H9 (cell line): ENCODE data around the gene CEP164. TPM values are rescaled to one million over a fixed set of nuclear protein-coding genes. Genes with fewer than 3 reads are reported as not detected.

Experiments
- DNase-seq: peaks from one replicate; pipeline ENCODE4 v3.0.0-alpha.2; 2017
- H2AFZ ChIP-seq: one replicate; pipeline ENCODE4 v1.6.1; 2013; ENCODE audit warnings: mild to moderate bottlenecking, low read length, control low read depth, moderate library complexity
- H2AK5ac ChIP-seq: 2 replicates; pipeline ENCODE4 v1.6.1; 2013; ENCODE audit warnings: low read length, control low read depth, mixed read lengths; ENCODE audit not compliant: insufficient read length
- H2BK120ac ChIP-seq: one replicate; pipeline ENCODE4 v1.6.1; 2013; ENCODE audit warnings: low read depth, mild to moderate bottlenecking, low read length, control low read depth, inconsistent platforms; ENCODE audit not compliant: poor library complexity, severe bottlenecking
- H2BK12ac ChIP-seq: 2 replicates; pipeline ENCODE4 v1.6.1; 2013; ENCODE audit warnings: low read length, control low read depth, mixed read lengths, low read depth; ENCODE audit not compliant: insufficient read length
- H2BK15ac ChIP-seq: 2 replicates; pipeline ENCODE4 v1.6.1; 2013; ENCODE audit warnings: low read depth, low read length, control low read depth
- H2BK20ac ChIP-seq: one replicate; pipeline ENCODE4 v1.6.1; 2013; ENCODE audit warnings: low read depth, mild to moderate bottlenecking, low read length, control low read depth, inconsistent platforms; ENCODE audit not compliant: poor library complexity, severe bottlenecking
- H2BK5ac ChIP-seq: 2 replicates; pipeline ENCODE4 v1.6.1; 2013; ENCODE audit warnings: low read length, control low read depth, mixed read lengths; ENCODE audit not compliant: insufficient read length
- H3K14ac ChIP-seq: 2 replicates; pipeline ENCODE4 v1.6.1; 2013; ENCODE audit warnings: low read length, control low read depth; ENCODE audit not compliant: insufficient read depth
- H3K18ac ChIP-seq: 2 replicates; pipeline ENCODE4 v1.6.1; 2013; ENCODE audit warnings: low read depth, mild to moderate bottlenecking, mixed read lengths, low read length, control low read depth; ENCODE audit not compliant: insufficient read length
- H3K23ac ChIP-seq: 2 replicates; pipeline ENCODE4 v1.6.1; 2013; ENCODE audit warnings: low read length, control low read depth, mixed read lengths, low read depth; ENCODE audit not compliant: insufficient read length
- H3K23me2 ChIP-seq: 2 replicates; pipeline ENCODE4 v1.6.1; 2013; ENCODE audit warnings: low read depth, mild to moderate bottlenecking, mixed read lengths, low read length, control low read depth; ENCODE audit not compliant: insufficient read length, poor library complexity, severe bottlenecking
- H3K27ac ChIP-seq: 2 replicates; pipeline ENCODE4 v1.5.1; 2013; ENCODE audit warnings: low read length, control low read depth, mixed read lengths, low read depth; ENCODE audit not compliant: insufficient read length
- H3K27me3 ChIP-seq: 2 replicates; pipeline ENCODE4 v1.6.1; 2013; ENCODE audit warnings: low read length, control low read depth, inconsistent platforms; ENCODE audit not compliant: insufficient read depth
- H3K4ac ChIP-seq: 2 replicates; pipeline ENCODE4 v1.6.1; 2013; ENCODE audit warnings: low read depth, mild to moderate bottlenecking, control low read depth, inconsistent platforms, low read length, moderate library complexity
- H3K4me1 ChIP-seq: 2 replicates; pipeline ENCODE4 v1.6.1; 2013; ENCODE audit warnings: low read length, control low read depth, inconsistent platforms; ENCODE audit not compliant: insufficient read depth
- H3K4me2 ChIP-seq: 2 replicates; pipeline ENCODE4 v1.6.1; 2013; ENCODE audit warnings: low read length, control low read depth, mixed read lengths; ENCODE audit not compliant: insufficient read length, insufficient read depth
- H3K56ac ChIP-seq: 2 replicates; pipeline ENCODE4 v1.6.1; 2013; ENCODE audit warnings: low read depth, mild to moderate bottlenecking, mixed read lengths, low read length, control low read depth; ENCODE audit not compliant: insufficient read length
- H3K79me1 ChIP-seq: 2 replicates; pipeline ENCODE4 v1.6.1; 2013; ENCODE audit warnings: low read depth, mild to moderate bottlenecking, moderate library complexity, low read length, control low read depth, inconsistent platforms; ENCODE audit not compliant: insufficient read depth, poor library complexity, severe bottlenecking
- H3K79me2 ChIP-seq: 2 replicates; pipeline ENCODE4 v1.6.1; 2013; ENCODE audit warnings: low read length, control low read depth, inconsistent platforms; ENCODE audit not compliant: insufficient read depth
- H3K9ac ChIP-seq: 2 replicates; pipeline ENCODE4 v1.6.1; 2013; ENCODE audit warnings: low read length, control low read depth, mixed read lengths; ENCODE audit not compliant: insufficient read length; ENCODE audit errors: extremely low read depth
- H3K9me3 ChIP-seq: one replicate; pipeline ENCODE4 v1.6.1; 2013; ENCODE audit warnings: low read depth, low read length, inconsistent platforms; ENCODE audit not compliant: control insufficient read depth
- H3T11ph ChIP-seq: one replicate; pipeline ENCODE4 v1.6.1; 2013; ENCODE audit warnings: mild to moderate bottlenecking, low read length, control low read depth, inconsistent platforms
- H4K20me1 ChIP-seq: one replicate; pipeline ENCODE4 v1.6.1; 2013; ENCODE audit not compliant: control insufficient read depth, insufficient read length, insufficient read depth
- H4K5ac ChIP-seq: 2 replicates; pipeline ENCODE4 v1.6.1; 2013; ENCODE audit warnings: low read depth, mild to moderate bottlenecking, mixed read lengths, low read length, control low read depth; ENCODE audit not compliant: insufficient read length
- H4K8ac ChIP-seq: replicated peaks from 2 replicates; pipeline ENCODE4 v1.6.1; 2013; ENCODE audit warnings: low read length, control low read depth, mixed read lengths, low read depth; ENCODE audit not compliant: insufficient read length
- H4K91ac ChIP-seq: 2 replicates; pipeline ENCODE4 v1.6.1; 2013; ENCODE audit warnings: low read depth, mild to moderate bottlenecking, moderate library complexity, mixed read lengths, low read length, control low read depth; ENCODE audit not compliant: insufficient read length
- H3K27ac Mint-ChIP-seq, 3 experiments: 2 replicates in 2 of 3; 3 replicates in 1 of 3; pipeline ENCODE4 v1.8.0; 2020 to 2021; ENCODE audit warnings: mixed read lengths in 3 of 3, mild to moderate bottlenecking in 1 of 3, moderate library complexity in 1 of 3
- H3K27me3 Mint-ChIP-seq: 2 replicates; pipeline ENCODE4 v1.8.0; 2021; ENCODE audit warnings: low read depth, mild to moderate bottlenecking, moderate library complexity, mixed read lengths
- H3K36me3 Mint-ChIP-seq, 3 experiments: 2 replicates in 2 of 3; 3 replicates in 1 of 3; pipeline ENCODE4 v1.8.0; 2020 to 2021; ENCODE audit warnings: low read depth in 3 of 3, mixed read lengths in 3 of 3; ENCODE audit not compliant: insufficient read depth in 1 of 3
- H3K4me1 Mint-ChIP-seq, 2 experiments: 2 replicates each; pipeline ENCODE4 v1.8.0; 2020; ENCODE audit warnings: mixed read lengths in 2 of 2
- H3K4me3 Mint-ChIP-seq, 2 experiments: 2 replicates in 1 of 2; 3 replicates in 1 of 2; pipeline ENCODE4 v1.8.0; 2020 to 2021; ENCODE audit warnings: mild to moderate bottlenecking in 2 of 2, mixed read lengths in 2 of 2, moderate library complexity in 1 of 2
- H3K9me3 Mint-ChIP-seq, 2 experiments: 2 replicates in 1 of 2; 3 replicates in 1 of 2; pipeline ENCODE4 v1.8.0; 2020; ENCODE audit warnings: mild to moderate bottlenecking in 2 of 2, mixed read lengths in 2 of 2, moderate library complexity in 1 of 2
- WGBS: extraction: QIAGEN DNeasy Blood & Tissue Kit; methylation state at CpG from one replicate; pipeline ENCODE4 v1.1.7; 2013; ENCODE audit warnings: missing lambda C conversion rate, low lambda C conversion rate, mixed read lengths; ENCODE audit not compliant: insufficient read length; ENCODE audit errors: extremely low coverage; 5-methylcytosine and 5-hydroxymethylcytosine counted together
- total RNA-seq: library from RNA; stranded (reverse); gene quantifications from 2 replicates; pipeline ENCODE4 v1.2.1, GENCODE V29; 2021
- TF ChIP-seq, protein P1 (sequence below): fragments of 200-600 bp; sonication (generic); conservative IDR thresholded peaks from 3 replicates; pipeline ENCODE4 v1.8.0; 2021; ENCODE audit warnings: antibody characterized with exemption, mild to moderate bottlenecking

The CEP164 gene
- total RNA-seq, 1 experiment from 2014 or later: 24.9 TPM

DNA sequence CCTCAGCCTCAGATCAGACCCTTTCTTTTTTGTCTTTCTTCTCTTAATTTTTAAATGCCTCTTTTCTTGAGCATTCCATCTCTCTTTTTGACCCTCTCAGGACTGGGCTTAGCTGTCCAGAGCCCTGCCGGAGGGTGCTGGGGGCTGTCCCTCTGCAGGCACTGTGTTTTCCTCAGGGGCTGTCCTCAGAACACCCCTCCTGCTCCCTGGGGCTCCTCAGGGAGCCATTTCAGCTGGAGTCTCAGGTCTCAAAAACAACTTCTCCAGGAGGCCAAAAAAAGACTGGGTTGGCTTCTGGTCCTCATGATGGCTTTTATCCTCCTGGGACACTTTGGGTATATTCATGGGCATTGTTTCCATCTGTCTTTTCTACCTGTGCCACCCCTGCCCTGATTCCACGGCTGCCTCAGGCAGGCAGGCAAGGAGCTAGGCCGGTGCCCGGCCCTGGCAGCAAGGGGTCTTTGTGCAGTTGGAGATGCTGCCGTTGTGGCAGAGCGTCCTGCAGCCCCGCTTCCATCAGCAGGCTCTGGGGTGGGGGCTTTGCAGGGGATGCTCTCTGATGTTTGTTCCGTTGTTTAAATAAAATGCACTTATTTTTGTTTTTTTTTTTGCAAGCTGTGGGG lies 85.1 kb downstream of the CEP164 start:
- peaks cover 4% of the 10 kb centered on the region for H3K27me3 Mint-ChIP-seq
- no peaks in the 10 kb centered on the region for H3K79me2 ChIP-seq
- no peak overlapping the region for H2BK5ac ChIP-seq
- no peak overlapping the region for H3K9ac ChIP-seq
- no peaks in the 10 kb centered on the region for H3K79me1 ChIP-seq
- H3K9me3 ChIP-seq: no peaks in the 10 kb centered on the region
- H3K27ac ChIP-seq: no peak overlapping the region
- H3K56ac ChIP-seq: no peak overlapping the region
- no peak overlapping the region for H4K91ac ChIP-seq
- no peak for DNase-seq
- no peak overlapping the region for H3K4me3 Mint-ChIP-seq
- TF ChIP-seq, protein P1, sequence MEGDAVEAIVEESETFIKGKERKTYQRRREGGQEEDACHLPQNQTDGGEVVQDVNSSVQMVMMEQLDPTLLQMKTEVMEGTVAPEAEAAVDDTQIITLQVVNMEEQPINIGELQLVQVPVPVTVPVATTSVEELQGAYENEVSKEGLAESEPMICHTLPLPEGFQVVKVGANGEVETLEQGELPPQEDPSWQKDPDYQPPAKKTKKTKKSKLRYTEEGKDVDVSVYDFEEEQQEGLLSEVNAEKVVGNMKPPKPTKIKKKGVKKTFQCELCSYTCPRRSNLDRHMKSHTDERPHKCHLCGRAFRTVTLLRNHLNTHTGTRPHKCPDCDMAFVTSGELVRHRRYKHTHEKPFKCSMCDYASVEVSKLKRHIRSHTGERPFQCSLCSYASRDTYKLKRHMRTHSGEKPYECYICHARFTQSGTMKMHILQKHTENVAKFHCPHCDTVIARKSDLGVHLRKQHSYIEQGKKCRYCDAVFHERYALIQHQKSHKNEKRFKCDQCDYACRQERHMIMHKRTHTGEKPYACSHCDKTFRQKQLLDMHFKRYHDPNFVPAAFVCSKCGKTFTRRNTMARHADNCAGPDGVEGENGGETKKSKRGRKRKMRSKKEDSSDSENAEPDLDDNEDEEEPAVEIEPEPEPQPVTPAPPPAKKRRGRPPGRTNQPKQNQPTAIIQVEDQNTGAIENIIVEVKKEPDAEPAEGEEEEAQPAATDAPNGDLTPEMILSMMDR: no peak
- H4K20me1 ChIP-seq: no peaks in the 10 kb centered on the region
- H3K4me1 Mint-ChIP-seq: peaks cover 17 to 20% of the 10 kb centered on the region in 2 experiments
- H3K23me2 ChIP-seq: no peaks in the 10 kb centered on the region
- no peak overlapping the region for H2BK12ac ChIP-seq
- no peak overlapping the region for H2BK20ac ChIP-seq
- no peak overlapping the region for H2AK5ac ChIP-seq
- no peak overlapping the region for H3K18ac ChIP-seq
- no peak overlapping the region for H2BK120ac ChIP-seq
- peak overlapping the region in 1 of 3 experiments; percentile 82; a peak in 1 of 7 replicates for H3K27ac Mint-ChIP-seq
- no peak overlapping the region for H2AFZ ChIP-seq
- H3K9me3 Mint-ChIP-seq: no peaks in the 10 kb centered on the region
- H3K4me1 ChIP-seq: no peaks in the 10 kb centered on the region; the same call in 1 of the 2 replicates
- H4K5ac ChIP-seq: no peak overlapping the region
- no CpG with 5 or more reads among the region's 8 CpGs for WGBS
- no peak overlapping the region for H3K4me2 ChIP-seq
- no peak overlapping the region for H2BK15ac ChIP-seq
- H3K27me3 ChIP-seq: no peaks in the 10 kb centered on the region
- H3K4ac ChIP-seq: no peak overlapping the region
- peaks cover 15 to 21% (median 20%) of the 10 kb centered on the region in 3 experiments; a peak in 6 of 7 replicates for H3K36me3 Mint-ChIP-seq
- no peak overlapping the region for H3T11ph ChIP-seq
- H4K8ac ChIP-seq: no peak overlapping the region
- H3K23ac ChIP-seq: no peak overlapping the region
- H3K14ac ChIP-seq: no peak overlapping the region
